PC-3 (cell line): ENCODE measurements around the gene FAM13A. TPM values are rescaled to one million over a fixed set of nuclear protein-coding genes. Genes with fewer than 3 reads are reported as not detected.
A peak's percentile ranks its signal among the peaks of the same experiment; 100 is the strongest.

ENCODE experiments used
- ATAC-seq: fragments of 200-7000 bp; cut with Tn5 transposase; 2 replicates; pipeline ENCODE4 v1.9.1; 2020; ENCODE audit warnings: mild to moderate bottlenecking, moderate library complexity
- BruUV-seq: library from RNA; stranded (reverse); fragments of 400-500 nt; replicated peaks from 2 replicates; lab custom pipeline; 2021; lab: Mats Ljungman, UMichigan
- CTCF ChIA-PET: fragments of 300-600 bp; sonication (Branson Sonifier 250); formaldehyde crosslinking; loops from one replicate; lab custom pipeline; 2022; ENCODE audit warnings: antibody characterized with exemption; lab: Charles Lee
- POLR2A ChIA-PET: fragments of 300-600 bp; sonication (Branson Sonifier 250); formaldehyde crosslinking; loops from one replicate; lab custom pipeline; 2022; ENCODE audit warnings: antibody characterized with exemption; ENCODE audit not compliant: unreplicated experiment; lab: Charles Lee
- DNase-seq: peaks from one replicate; pipeline ENCODE4 v3.0.0-alpha.2; 2015
- H2AFZ ChIP-seq: fragments of 300-600 bp; sonication (generic); 2 replicates; pipeline ENCODE4 v1.6.0; 2016; ENCODE audit warnings: antibody characterized with exemption, low read length
- H3F3A ChIP-seq: fragments of 300-600 bp; sonication (generic); one replicate; pipeline ENCODE4 v1.6.0; 2017; ENCODE audit warnings: antibody characterized with exemption, low read length, control low read depth, mild to moderate bottlenecking; ENCODE audit not compliant: unreplicated experiment
- H3K27ac ChIP-seq: fragments of 300-600 bp; sonication (generic); 2 replicates; pipeline ENCODE4 v1.5.1; 2016; ENCODE audit warnings: mild to moderate bottlenecking, low read length
- H3K27me3 ChIP-seq: fragments of 300-600 bp; sonication (generic); 2 replicates; pipeline ENCODE4 v1.6.1; 2016; ENCODE audit warnings: low read length, mixed read lengths
- H3K36me3 ChIP-seq: fragments of 300-600 bp; sonication (generic); 2 replicates; pipeline ENCODE4 v1.6.1; 2016; ENCODE audit warnings: low read depth, mixed run types, low read length, mixed read lengths
- H3K4me1 ChIP-seq: fragments of 300-600 bp; sonication (generic); 2 replicates; pipeline ENCODE4 v1.5.1; 2016; ENCODE audit warnings: low read length; ENCODE audit not compliant: insufficient read depth
- H3K4me2 ChIP-seq: fragments of 300-600 bp; sonication (generic); 2 replicates; pipeline ENCODE4 v1.6.0; 2016; ENCODE audit warnings: low read length
- H3K4me3 ChIP-seq: fragments of 300-600 bp; sonication (generic); 2 replicates; pipeline ENCODE4 v1.5.1; 2016; ENCODE audit warnings: mild to moderate bottlenecking, low read length, mixed read lengths
- H3K79me2 ChIP-seq: fragments of 300-600 bp; sonication (generic); 2 replicates; pipeline ENCODE4 v1.6.1; 2017; ENCODE audit warnings: low read length, mixed read lengths
- H3K9ac ChIP-seq: fragments of 300-600 bp; sonication (generic); 2 replicates; pipeline ENCODE4 v1.6.0; 2016; ENCODE audit warnings: mild to moderate bottlenecking, low read length
- H3K9me2 ChIP-seq: fragments of 300-600 bp; sonication (generic); replicated peaks from 2 replicates; pipeline ENCODE4 v1.6.1; 2016; ENCODE audit warnings: mixed run types, low read length, mixed read lengths
- H3K9me3 ChIP-seq: fragments of 300-600 bp; sonication (generic); 2 replicates; pipeline ENCODE4 v1.6.1; 2016; ENCODE audit warnings: low read length, mixed read lengths
- H4K20me1 ChIP-seq: fragments of 300-600 bp; sonication (generic); 2 replicates; pipeline ENCODE4 v1.6.1; 2016; ENCODE audit warnings: low read length, mixed read lengths
- EZH2 ChIP-seq: fragments of 300-600 bp; sonication (generic); IDR thresholded peaks from one replicate; pipeline ENCODE4 v1.6.1; 2017; ENCODE audit warnings: antibody characterized with exemption, mild to moderate bottlenecking, low read length; ENCODE audit not compliant: unreplicated experiment
- EZH2phosphoT487 ChIP-seq: fragments of 300-600 bp; sonication (generic); IDR thresholded peaks from 2 replicates; pipeline ENCODE4 v1.6.1; 2018; ENCODE audit warnings: mild to moderate bottlenecking, antibody characterized with exemption, low read length, borderline replicate concordance
- intact Hi-C: fragments of 100-400 bp; cut with micrococcal nuclease; formaldehyde crosslinking; loops from 2 replicates; pipeline ENCODE4 v1.9.0; 2023
- total RNA-seq: library from RNA; depleted of rRNA; stranded (reverse); fragments of >200 nt; gene quantifications from 2 replicates; pipeline ENCODE4 v1.2.3, GENCODE V29; 2014
- TF ChIP-seq, protein P1 (sequence below): fragments of 300-600 bp; sonication (generic); conservative IDR thresholded peaks from 2 replicates; pipeline ENCODE4 v1.5.1; 2017; ENCODE audit warnings: antibody characterized with exemption, low read depth, mild to moderate bottlenecking, low read length

FAM13A gene
- total RNA-seq, 1 experiment from 2014 or later = 8.6 TPM

DNA sequence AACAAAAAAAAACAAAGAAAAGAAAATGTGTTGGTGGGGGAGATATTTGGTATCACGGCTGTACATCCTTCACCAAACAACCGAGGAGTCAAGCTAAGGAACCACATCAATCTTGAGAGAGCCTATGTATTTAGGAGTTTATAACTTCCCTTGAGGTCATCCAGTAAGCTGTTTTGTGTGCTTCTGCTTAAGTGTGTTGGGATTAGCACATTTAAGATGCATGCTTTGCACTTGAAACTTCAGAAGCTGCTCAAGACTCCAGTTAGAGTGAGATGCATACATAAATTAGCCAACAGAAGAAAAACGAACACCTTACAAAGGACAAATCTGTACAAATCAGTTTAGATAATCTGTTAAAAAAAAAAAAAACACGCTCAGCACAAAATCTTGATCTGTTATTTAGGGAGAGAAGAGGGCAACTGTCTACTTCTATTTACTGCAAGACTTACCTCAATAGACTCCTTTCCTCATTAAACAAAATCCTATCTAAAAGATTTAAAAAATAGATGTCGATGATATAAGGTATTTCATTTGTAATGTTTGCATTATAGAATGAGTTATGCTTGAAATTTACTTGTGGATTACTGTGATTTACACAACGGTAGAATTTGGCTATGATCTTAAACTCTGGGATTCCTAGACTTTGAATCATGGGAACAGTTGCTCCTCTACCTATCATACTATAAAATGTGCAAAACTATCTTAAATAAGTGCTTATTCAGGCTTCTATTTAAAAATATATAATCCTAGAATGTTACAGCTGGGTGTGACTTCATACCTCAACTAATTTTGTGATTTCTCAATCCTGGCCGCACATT lies 305.5 kb downstream of the FAM13A start:
- CTCF ChIA-PET = no interaction called here
- BruUV-seq = no TSS peak

DNA sequence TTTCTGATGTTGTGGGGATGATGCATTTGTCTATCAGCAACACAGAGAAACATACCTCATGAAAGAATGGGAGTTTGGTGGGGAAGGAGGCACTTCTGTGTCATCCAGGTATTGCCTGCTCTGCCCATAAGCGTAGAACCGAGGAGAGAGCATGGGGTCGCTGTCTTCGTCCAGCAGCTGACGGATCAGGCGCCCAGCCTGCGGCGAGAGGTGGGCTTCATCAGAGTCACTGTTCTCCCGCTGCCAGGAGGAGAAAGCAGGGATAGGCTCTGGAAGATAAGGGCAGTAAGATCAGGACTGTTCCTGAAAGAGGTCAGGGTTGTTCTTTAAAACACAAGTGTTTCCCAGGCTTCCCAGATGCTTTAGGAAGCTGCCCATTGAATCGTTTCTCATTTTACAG lies 306.6 kb downstream of the FAM13A start:
- H3K4me1 ChIP-seq = peaks cover 21% of the 10 kb centered on the region
- ATAC-seq (no peak), DNase-seq (no peak)
- BruUV-seq = no TSS peak
- H3K9me3 ChIP-seq = no peaks in the 10 kb centered on the region
- ChIA-PET POLR2A (no interaction called here), CTCF (no interaction called here)
- intact Hi-C loops = no loop called here
- no peaks in the 10 kb centered on the region for H3K79me2 ChIP-seq
- no peaks in the 10 kb centered on the region for H3F3A ChIP-seq
- no peak overlapping the region for H3K4me2 ChIP-seq
- no peaks in the 10 kb centered on the region for H4K20me1 ChIP-seq
- H2AFZ ChIP-seq = no peak overlapping the region
- H3K4me3 ChIP-seq = no peak overlapping the region
- no peak overlapping the region for H3K9ac ChIP-seq
- TF ChIP-seq EZH2phosphoT487 = no peak
- TF ChIP-seq EZH2 = no peak
- TF ChIP-seq, protein P1, sequence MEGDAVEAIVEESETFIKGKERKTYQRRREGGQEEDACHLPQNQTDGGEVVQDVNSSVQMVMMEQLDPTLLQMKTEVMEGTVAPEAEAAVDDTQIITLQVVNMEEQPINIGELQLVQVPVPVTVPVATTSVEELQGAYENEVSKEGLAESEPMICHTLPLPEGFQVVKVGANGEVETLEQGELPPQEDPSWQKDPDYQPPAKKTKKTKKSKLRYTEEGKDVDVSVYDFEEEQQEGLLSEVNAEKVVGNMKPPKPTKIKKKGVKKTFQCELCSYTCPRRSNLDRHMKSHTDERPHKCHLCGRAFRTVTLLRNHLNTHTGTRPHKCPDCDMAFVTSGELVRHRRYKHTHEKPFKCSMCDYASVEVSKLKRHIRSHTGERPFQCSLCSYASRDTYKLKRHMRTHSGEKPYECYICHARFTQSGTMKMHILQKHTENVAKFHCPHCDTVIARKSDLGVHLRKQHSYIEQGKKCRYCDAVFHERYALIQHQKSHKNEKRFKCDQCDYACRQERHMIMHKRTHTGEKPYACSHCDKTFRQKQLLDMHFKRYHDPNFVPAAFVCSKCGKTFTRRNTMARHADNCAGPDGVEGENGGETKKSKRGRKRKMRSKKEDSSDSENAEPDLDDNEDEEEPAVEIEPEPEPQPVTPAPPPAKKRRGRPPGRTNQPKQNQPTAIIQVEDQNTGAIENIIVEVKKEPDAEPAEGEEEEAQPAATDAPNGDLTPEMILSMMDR = no peak
- H3K36me3 ChIP-seq = peaks cover 10% of the 10 kb centered on the region
- H3K27me3 ChIP-seq = no peaks in the 10 kb centered on the region
- H3K9me2 ChIP-seq = no peaks in the 10 kb centered on the region
- H3K27ac ChIP-seq = no peak overlapping the region

More for the DNA sequence above, 305.5 kb downstream of the FAM13A start:
- Histone ChIP-seq H3K27ac (peak overlapping the region; percentile 61), H4K20me1 (no peaks in the 10 kb centered on the region), H3K4me3 (no peak overlapping the region), H3K27me3 (no peaks in the 10 kb centered on the region), H3K9me3 (no peaks in the 10 kb centered on the region), H3K36me3 (peaks cover 10% of the 10 kb centered on the region), H3K9ac (no peak overlapping the region), H3K4me1 (peaks cover 21% of the 10 kb centered on the region), H2AFZ (no peak overlapping the region; the same call in 1 of the 2 replicates), H3K4me2 (peak overlapping the region; percentile 63), H3F3A (no peaks in the 10 kb centered on the region), H3K79me2 (no peaks in the 10 kb centered on the region), H3K9me2 (no peaks in the 10 kb centered on the region)
- POLR2A ChIA-PET = no interaction called here
- TF ChIP-seq, protein P1 = no peak
- no peak for TF ChIP-seq EZH2phosphoT487
- TF ChIP-seq EZH2 = no peak
- DNase-seq (peak; percentile 68), ATAC-seq (peak; percentile 82)
- intact Hi-C loops = no loop called here

DNA sequence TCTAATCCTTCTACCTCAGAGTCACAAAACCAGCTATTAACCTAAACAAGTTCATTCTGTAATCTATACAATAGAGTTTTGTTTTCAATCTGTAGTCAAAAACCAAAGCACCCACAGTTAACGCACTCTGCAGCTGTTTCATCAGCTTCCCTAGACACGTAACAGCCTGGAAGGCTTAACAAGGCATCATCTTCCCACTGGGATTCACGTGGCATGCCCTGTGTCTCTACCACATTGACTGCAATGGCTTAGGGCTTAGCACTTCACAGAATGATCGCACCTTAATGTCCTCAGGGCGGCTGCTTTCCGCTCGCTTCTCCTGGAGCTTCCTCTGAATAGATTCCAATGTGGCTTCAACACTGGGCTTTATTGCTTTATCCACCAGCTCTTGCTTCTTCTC lies 309.6 kb downstream of the FAM13A start:
- Histone ChIP-seq H3K9ac (no peak overlapping the region), H3K9me2 (no peaks in the 10 kb centered on the region), H3K27me3 (no peaks in the 10 kb centered on the region), H3K4me3 (no peak overlapping the region), H3K27ac (no peak overlapping the region), H3K9me3 (no peaks in the 10 kb centered on the region), H3K79me2 (no peaks in the 10 kb centered on the region), H4K20me1 (no peaks in the 10 kb centered on the region), H3K36me3 (peaks cover 13% of the 10 kb centered on the region), H3F3A (no peaks in the 10 kb centered on the region), H3K4me1 (peaks cover 14% of the 10 kb centered on the region), H3K4me2 (no peak overlapping the region), H2AFZ (no peak overlapping the region)
- TF ChIP-seq EZH2 = no peak
- TF ChIP-seq, protein P1 = no peak
- no peak for TF ChIP-seq EZH2phosphoT487
- ATAC-seq = no peak
- intact Hi-C loops = no loop called here
- no peak for DNase-seq
- no TSS peak for BruUV-seq
- ChIA-PET CTCF (no interaction called here), POLR2A (no interaction called here)
